ENCODE measurements around the gene TACR2.

- TF ChIP-seq POLR2A (IDR thresholded peaks at IDR 0.05) = no peak
- no peak for TF ChIP-seq CTCF (IDR thresholded peaks at IDR 0.05)
- TF ChIP-seq EP300 (IDR thresholded peaks at IDR 0.05; ENCODE audit: low read depth) = no peak
- TF ChIP-seq POLR2AphosphoS5 (IDR thresholded peaks at IDR 0.05) = no peak
Observed at GRCh38 chr10:69439813-69440506, 23.2 kb upstream of the TACR2 start.

All from transverse colon (tissue), 4 donors.